Keratinocyte (primary cell): ENCODE results near the gene ZNF143. TPM values are rescaled to one million over a fixed set of nuclear protein-coding genes. Genes with fewer than 3 reads are reported as not detected.
A peak's percentile ranks its signal among the peaks of the same experiment; 100 is the strongest.
"Not testable (repeated sequence)": the region's sequence is repeated elsewhere in the genome, so short reads cannot be mapped to it uniquely, and the experiment has no call there.

Experiments used
- DNase-seq: peaks from one replicate; pipeline ENCODE4 v3.0.0-alpha.2; 2011; ENCODE audit warnings: low read depth, missing footprints, low spot score
- FAIRE-seq: peaks from 2 replicates; lab custom pipeline; 2011; peaks lifted over from hg19 to GRCh38; lab: Jason Lieb, UNC
- H2AFZ ChIP-seq: 2 replicates; pipeline ENCODE4 v1.6.0; 2012; ENCODE audit warnings: low read length, control low read depth, inconsistent platforms; ENCODE audit not compliant: control insufficient read depth
- H3K27ac ChIP-seq: 2 replicates; pipeline ENCODE4 v1.5.1; 2011; ENCODE audit warnings: low read length; ENCODE audit not compliant: control insufficient read depth, insufficient read depth
- H3K27me3 ChIP-seq: 3 replicates; pipeline ENCODE4 v1.6.0; 2011; ENCODE audit warnings: low read length; ENCODE audit not compliant: control insufficient read depth, insufficient read depth; ENCODE audit errors: extremely low read depth
- H3K36me3 ChIP-seq, 2 experiments: 2 replicates in 1 of 2; 3 replicates in 1 of 2; pipeline ENCODE4 v1.5.1; 2011; ENCODE audit warnings: low read length in 2 of 2, mild to moderate bottlenecking in 1 of 2; ENCODE audit not compliant: control insufficient read depth in 2 of 2, insufficient read depth in 2 of 2; ENCODE audit errors: extremely low read depth in 1 of 2
- H3K4me1 ChIP-seq: 3 replicates; pipeline ENCODE4 v1.5.1; 2011; ENCODE audit warnings: low read length; ENCODE audit not compliant: control insufficient read depth, insufficient read depth; ENCODE audit errors: extremely low read depth
- H3K4me2 ChIP-seq: 3 replicates; pipeline ENCODE4 v1.6.0; 2011; ENCODE audit warnings: low read depth, low read length; ENCODE audit not compliant: control insufficient read depth, insufficient read depth; ENCODE audit errors: extremely low read depth
- H3K4me3 ChIP-seq, 3 experiments: fragments of 200-600 bp in 1 of 3; sonication (generic) in 1 of 3; 2 replicates in 2 of 3; 3 replicates in 1 of 3; pipeline ENCODE4 v1.5.1; 2011 to 2016; ENCODE audit warnings: low read length in 3 of 3, mild to moderate bottlenecking in 3 of 3, control low read depth in 2 of 3, inconsistent platforms in 1 of 3, low read depth in 1 of 3, mixed read lengths in 1 of 3, mixed run types in 1 of 3, moderate library complexity in 1 of 3; ENCODE audit not compliant: control insufficient read depth in 2 of 3, insufficient read depth in 2 of 3; ENCODE audit errors: extremely low read depth in 1 of 3
- H3K79me2 ChIP-seq: 2 replicates; pipeline ENCODE4 v1.6.0; 2012; ENCODE audit warnings: low read length; ENCODE audit not compliant: control insufficient read depth, insufficient read depth
- H3K9ac ChIP-seq: 3 replicates; pipeline ENCODE4 v1.6.0; 2011; ENCODE audit warnings: low read length; ENCODE audit not compliant: control insufficient read depth, insufficient read depth; ENCODE audit errors: extremely low read depth
- H3K9me1 ChIP-seq: 3 replicates; pipeline ENCODE4 v1.6.0; 2011; ENCODE audit warnings: low read length; ENCODE audit not compliant: control insufficient read depth, insufficient read depth; ENCODE audit errors: extremely low read depth
- H3K9me3 ChIP-seq: 2 replicates; pipeline ENCODE4 v1.5.1; 2012; ENCODE audit warnings: low read depth, low read length; ENCODE audit not compliant: control insufficient read depth
- H4K20me1 ChIP-seq: 3 replicates; pipeline ENCODE4 v1.6.0; 2011; ENCODE audit warnings: low read length; ENCODE audit not compliant: control insufficient read depth, insufficient read depth; ENCODE audit errors: extremely low read depth
- EZH2 ChIP-seq: IDR thresholded peaks from one replicate; pipeline ENCODE4 v1.6.1; 2012; ENCODE audit warnings: inconsistent platforms, mild to moderate bottlenecking, low read length, moderate library complexity
- dilution Hi-C: fragments of 300-500 bp; cut with MboI; formaldehyde crosslinking; loops from one replicate; pipeline ENCODE4 v1.7.0; 2020; ENCODE audit warnings: low sequenced_read_pairs; ENCODE audit not compliant: extremely low pct_ligation_motif_present
- polyA plus RNA-seq, 5 experiments: library from polyadenylated mRNA; depleted of rRNA in 3 of 5; stranded (reverse) in 3 of 5; stranded (forward) in 1 of 5; unstranded in 1 of 5; fragments of >200 nt; gene quantifications; 1 replicate in 1 of 5; 2 replicates in 3 of 5; 3 replicates in 1 of 5; pipeline versions ENCODE4 v1.2.1 to v1.2.3, GENCODE V29; 2011 to 2012; ENCODE audit warnings: missing spikeins in 2 of 5, low read depth in 1 of 5, low replicate concordance in 1 of 5
- TF ChIP-seq, protein P1 (sequence below), 3 experiments: IDR thresholded peaks in 1 of 3; conservative IDR thresholded peaks in 1 of 3; optimal IDR thresholded peaks in 1 of 3; 2 replicates in 2 of 3; 3 replicates in 1 of 3; pipeline versions ENCODE3 to v1.5.1; 2011; ENCODE audit warnings: low read length in 3 of 3, mild to moderate bottlenecking in 3 of 3, moderate library complexity in 2 of 3, control low read depth in 1 of 3, inconsistent platforms in 1 of 3; ENCODE audit not compliant: insufficient read depth in 2 of 3; ENCODE audit errors: extremely low read depth in 1 of 3

ZNF143 gene
- polyA plus RNA-seq, 1 donor (not counting 4 experiments of a cell fraction or from before 2014, with no cell fraction given), result 32.0 TPM

DNA sequence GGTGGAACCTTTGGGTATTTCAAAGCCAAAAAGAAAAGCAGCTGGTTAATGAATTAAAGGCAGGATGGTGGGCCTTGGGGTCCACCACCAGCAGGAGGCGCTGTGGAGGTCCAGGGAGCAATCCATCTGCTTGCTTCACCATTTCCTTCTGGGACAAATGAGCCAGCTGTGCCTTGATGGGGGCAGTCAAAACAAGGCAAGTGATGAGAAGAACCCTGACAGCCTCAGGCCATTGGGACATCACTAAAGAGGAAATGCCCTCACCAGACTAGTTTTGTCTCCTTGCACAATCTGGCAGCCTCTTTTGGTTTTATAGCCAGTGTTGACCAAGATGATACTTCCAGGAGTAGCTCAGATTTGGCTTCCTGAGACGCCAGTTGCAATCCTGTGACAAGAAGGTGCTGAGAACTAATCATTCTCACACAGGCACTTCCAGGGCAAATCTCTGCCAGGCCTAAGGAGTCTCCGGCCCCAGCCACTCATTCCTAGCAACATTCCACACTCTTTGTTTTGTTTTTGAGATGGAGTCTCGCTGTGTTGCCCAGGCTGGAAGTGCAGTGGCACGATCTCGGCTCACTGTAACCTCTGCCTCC, 74.5 kb downstream of the ZNF143 start:
- TF ChIP-seq EZH2, result no peak
- TF ChIP-seq, protein P1, sequence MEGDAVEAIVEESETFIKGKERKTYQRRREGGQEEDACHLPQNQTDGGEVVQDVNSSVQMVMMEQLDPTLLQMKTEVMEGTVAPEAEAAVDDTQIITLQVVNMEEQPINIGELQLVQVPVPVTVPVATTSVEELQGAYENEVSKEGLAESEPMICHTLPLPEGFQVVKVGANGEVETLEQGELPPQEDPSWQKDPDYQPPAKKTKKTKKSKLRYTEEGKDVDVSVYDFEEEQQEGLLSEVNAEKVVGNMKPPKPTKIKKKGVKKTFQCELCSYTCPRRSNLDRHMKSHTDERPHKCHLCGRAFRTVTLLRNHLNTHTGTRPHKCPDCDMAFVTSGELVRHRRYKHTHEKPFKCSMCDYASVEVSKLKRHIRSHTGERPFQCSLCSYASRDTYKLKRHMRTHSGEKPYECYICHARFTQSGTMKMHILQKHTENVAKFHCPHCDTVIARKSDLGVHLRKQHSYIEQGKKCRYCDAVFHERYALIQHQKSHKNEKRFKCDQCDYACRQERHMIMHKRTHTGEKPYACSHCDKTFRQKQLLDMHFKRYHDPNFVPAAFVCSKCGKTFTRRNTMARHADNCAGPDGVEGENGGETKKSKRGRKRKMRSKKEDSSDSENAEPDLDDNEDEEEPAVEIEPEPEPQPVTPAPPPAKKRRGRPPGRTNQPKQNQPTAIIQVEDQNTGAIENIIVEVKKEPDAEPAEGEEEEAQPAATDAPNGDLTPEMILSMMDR (optimal IDR thresholded peaks at IDR 0.05 in 1 of 3, IDR thresholded peaks at IDR 0.05 in 1 of 3, conservative IDR thresholded peaks at IDR 0.05 in 1 of 3; ENCODE audit: extremely low read depth in 1 of 3, insufficient read depth in 2 of 3, low read length in 3 of 3), result peak; percentile 85 to 92 (median 89)
- Histone ChIP-seq H3K36me3 (no peaks in the 10 kb centered on the region), H3K27me3 (no peaks in the 10 kb centered on the region), H3K9me1 (no peaks in the 10 kb centered on the region), H4K20me1 (no peaks in the 10 kb centered on the region), H2AFZ (no peak overlapping the region), H3K4me1 (peaks cover 19% of the 10 kb centered on the region), H3K27ac (no peak overlapping the region), H3K4me3 (no peak overlapping the region), H3K4me2 (no peak overlapping the region), H3K9me3 (no peaks in the 10 kb centered on the region), H3K9ac (no peak overlapping the region), H3K79me2 (no peaks in the 10 kb centered on the region)
- FAIRE-seq (peak; percentile 62), DNase-seq (no peak)
- dilution Hi-C loops, result no loop called here

DNA sequence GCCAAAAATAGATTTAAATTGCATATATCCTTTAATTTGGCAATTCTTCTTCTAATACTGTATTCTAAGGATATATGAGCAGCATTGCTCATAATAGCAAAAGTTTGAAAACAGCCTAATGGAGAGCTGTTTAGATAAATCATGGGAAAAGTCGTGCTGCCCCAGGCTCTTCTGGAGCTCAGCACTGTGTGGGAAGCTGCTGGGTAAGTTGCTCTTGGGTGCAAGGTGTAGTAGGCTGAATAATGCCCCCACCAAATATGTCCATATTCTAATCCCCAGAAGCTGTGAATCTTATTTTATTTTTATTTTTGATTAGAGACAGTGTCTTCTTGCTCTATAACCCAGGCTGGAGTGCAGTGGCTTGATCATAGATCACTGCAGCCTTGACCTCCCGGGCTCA, 77.7 kb downstream of the ZNF143 start:
- dilution Hi-C loops, result no loop called here
- TF ChIP-seq, protein P1 (optimal IDR thresholded peaks at IDR 0.05 in 1 of 3, IDR thresholded peaks at IDR 0.05 in 1 of 3, conservative IDR thresholded peaks at IDR 0.05 in 1 of 3; ENCODE audit: extremely low read depth in 1 of 3, insufficient read depth in 2 of 3, low read length in 3 of 3), result no peak
- no peak for TF ChIP-seq EZH2

DNA sequence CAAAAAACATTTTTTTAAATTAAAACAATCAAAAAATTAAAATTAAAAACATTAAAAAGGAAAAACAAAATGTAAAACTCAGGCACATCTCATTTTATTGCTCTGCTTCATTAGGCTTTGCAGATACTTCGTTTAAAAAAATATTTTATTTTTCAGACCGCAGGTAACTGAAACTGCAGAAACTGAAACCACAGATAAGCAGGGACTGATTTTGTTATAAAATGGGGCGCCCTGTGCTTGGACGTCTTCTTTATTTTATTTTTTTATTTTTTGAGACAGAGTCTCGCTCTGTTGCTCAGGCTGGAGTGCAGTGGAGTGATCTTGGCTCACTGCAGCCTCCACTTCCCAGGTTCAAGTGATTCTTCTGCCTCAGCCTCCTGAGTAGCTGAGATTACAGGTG, 88.4 kb downstream of the ZNF143 start:
- H3K4me3 ChIP-seq, H3K9ac ChIP-seq, DNase-seq, H3K27ac ChIP-seq, H3K27me3 ChIP-seq, H4K20me1 ChIP-seq, H3K4me1 ChIP-seq, H3K4me2 ChIP-seq, H3K36me3 ChIP-seq, dilution Hi-C loops, H3K9me1 ChIP-seq, H2AFZ ChIP-seq, H3K9me3 ChIP-seq, H3K79me2 ChIP-seq, FAIRE-seq: not testable (repeated sequence)

More for the DNA sequence above, 77.7 kb downstream of the ZNF143 start:
- no peak overlapping the region for H3K27ac ChIP-seq
- H3K9me3 ChIP-seq, result no peaks in the 10 kb centered on the region
- FAIRE-seq (no peak), DNase-seq (no peak)
- H3K4me3 ChIP-seq, result no peak overlapping the region
- no peaks in the 10 kb centered on the region for H3K79me2 ChIP-seq
- H4K20me1 ChIP-seq, result no peaks in the 10 kb centered on the region
- no peak overlapping the region for H3K4me2 ChIP-seq
- no peak overlapping the region for H2AFZ ChIP-seq
- H3K27me3 ChIP-seq, result no peaks in the 10 kb centered on the region
- no peaks in the 10 kb centered on the region for H3K9me1 ChIP-seq
- H3K36me3 ChIP-seq, result no peaks in the 10 kb centered on the region
- peaks cover 9% of the 10 kb centered on the region for H3K4me1 ChIP-seq
- no peak overlapping the region for H3K9ac ChIP-seq
